RWPE1 (cell line): ENCODE measurements around the gene ITGAE.
A peak's percentile ranks its signal among the peaks of the same experiment; 100 is the strongest.
"Not testable (repeated sequence)": the region's sequence is repeated elsewhere in the genome, so short reads cannot be mapped to it uniquely, and the experiment has no call there.

Experiments
- CTCF ChIA-PET: fragments of 350-600 bp; sonication (Branson Sonifier 250); formaldehyde crosslinking; extraction: SDS; loops from one replicate; lab custom pipeline; 2021; lab: Yijun Ruan, JAX
- POLR2A ChIA-PET: fragments of 400-600 bp; formaldehyde crosslinking; extraction: SDS; loops from one replicate; lab custom pipeline; 2020; ENCODE audit warnings: antibody characterized with exemption; ENCODE audit not compliant: low non-redundant PET; lab: Yijun Ruan, JAX
- DNase-seq: peaks from one replicate; pipeline ENCODE4 v3.0.0; 2012; ENCODE audit warnings: low spot score
- H3K27ac ChIP-seq: fragments of 450-650 bp; 2 replicates; pipeline ENCODE4 v1.5.1; 2017
- CTCF ChIP-seq: fragments of 450-650 bp; conservative IDR thresholded peaks from 2 replicates; pipeline ENCODE4 v1.5.1; 2017; ENCODE audit warnings: low read depth, mild to moderate bottlenecking

ITGAE gene

DNA sequence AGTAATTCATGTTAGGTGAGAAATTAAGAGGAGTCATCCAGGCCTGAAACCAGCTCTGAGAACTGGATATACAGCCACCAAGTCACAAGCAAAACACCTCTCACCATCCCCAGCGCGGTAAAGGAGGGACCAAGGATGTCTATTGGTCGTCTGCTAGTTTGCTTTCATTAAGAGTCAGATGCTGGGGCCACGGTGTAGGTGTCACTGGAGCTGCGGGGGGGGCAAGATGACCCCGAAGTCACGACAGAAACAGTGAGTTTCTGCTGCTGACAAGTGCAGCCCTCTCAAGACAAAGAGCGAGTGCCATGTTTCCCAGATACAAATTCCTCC is 44.3 kb upstream of the ITGAE start:
- DNase-seq: no peak
- ChIA-PET POLR2A (interaction anchor here (0.6 kb wide), 1 partner anchor 44 kb away, joined by 5 read pairs; no protein-coding TSS in a partner anchor), CTCF (interaction anchor here (0.6 to 1.3 kb wide), 5 partner anchors 18 to 1452 kb away, joined by 3 to 5 read pairs (median 3); no protein-coding TSS in a partner anchor)
- no peak for TF ChIP-seq CTCF
- peak overlapping the region; percentile 78 for H3K27ac ChIP-seq

GRCh38 chr17:3844556-3844955 is 43.6 kb upstream of the ITGAE start:
- H3K27ac ChIP-seq, POLR2A ChIA-PET, DNase-seq: not testable (repeated sequence)
- CTCF ChIA-PET: interaction anchor here (0.6 to 1.4 kb wide), 4 partner anchors 18 to 262 kb away, joined by 3 to 6 read pairs (median 4); no protein-coding TSS in a partner anchor

- POLR2A ChIA-PET: no interaction called here
- peak; percentile 50 for TF ChIP-seq CTCF
- H3K27ac ChIP-seq: no peak overlapping the region
These were observed 43.0 kb upstream of the ITGAE start for GRCh38 chr17:3843935-3844516.

DNA sequence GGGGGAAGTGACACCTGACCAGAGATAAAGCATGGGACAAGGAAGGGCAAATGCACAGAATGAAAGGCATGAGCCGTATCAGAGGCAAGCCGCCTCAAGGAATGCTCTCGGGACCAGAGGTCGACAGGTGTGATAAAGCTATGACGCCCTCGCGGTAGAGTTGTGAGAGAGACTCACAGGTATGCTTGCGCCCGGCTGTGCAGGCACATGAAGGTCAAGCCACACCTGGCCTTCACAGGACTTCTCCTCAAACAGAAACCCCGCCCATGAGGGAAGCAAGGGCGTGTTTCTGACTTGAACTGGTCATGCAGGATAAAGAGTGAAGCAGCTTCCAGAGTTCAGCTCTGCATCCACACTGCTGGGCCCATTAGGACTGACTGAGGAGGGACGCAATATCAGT is 37.2 kb upstream of the ITGAE start:
- ChIA-PET CTCF (interaction anchor here (0.6 to 1.7 kb wide), 3 partner anchors 101 to 1869 kb away, joined by 3 to 11 read pairs (median 4); no protein-coding TSS in a partner anchor), POLR2A (no interaction called here)
- TF ChIP-seq CTCF: no peak
- peak; percentile 38 for DNase-seq
- H3K27ac ChIP-seq: no peak overlapping the region; the same call in 1 of the 2 replicates

More at GRCh38 chr17:3843935-3844516, 43.0 kb upstream of the ITGAE start:
- DNase-seq: peak; percentile 38
- CTCF ChIA-PET: interaction anchor here (0.6 to 1.4 kb wide), 11 partner anchors 18 to 291 kb away, joined by 3 to 9 read pairs (median 4); no protein-coding TSS in a partner anchor

GRCh38 chr17:3836551-3836950 is 35.6 kb upstream of the ITGAE start:
- ChIA-PET POLR2A (interaction anchor here (0.6 to 0.7 kb wide), 2 partner anchors 169 to 1119 kb away, joined by 3 to 10 read pairs; no protein-coding TSS in a partner anchor), CTCF (no interaction called here)
- no peak overlapping the region for H3K27ac ChIP-seq
- TF ChIP-seq CTCF: no peak
- no peak for DNase-seq

DNA sequence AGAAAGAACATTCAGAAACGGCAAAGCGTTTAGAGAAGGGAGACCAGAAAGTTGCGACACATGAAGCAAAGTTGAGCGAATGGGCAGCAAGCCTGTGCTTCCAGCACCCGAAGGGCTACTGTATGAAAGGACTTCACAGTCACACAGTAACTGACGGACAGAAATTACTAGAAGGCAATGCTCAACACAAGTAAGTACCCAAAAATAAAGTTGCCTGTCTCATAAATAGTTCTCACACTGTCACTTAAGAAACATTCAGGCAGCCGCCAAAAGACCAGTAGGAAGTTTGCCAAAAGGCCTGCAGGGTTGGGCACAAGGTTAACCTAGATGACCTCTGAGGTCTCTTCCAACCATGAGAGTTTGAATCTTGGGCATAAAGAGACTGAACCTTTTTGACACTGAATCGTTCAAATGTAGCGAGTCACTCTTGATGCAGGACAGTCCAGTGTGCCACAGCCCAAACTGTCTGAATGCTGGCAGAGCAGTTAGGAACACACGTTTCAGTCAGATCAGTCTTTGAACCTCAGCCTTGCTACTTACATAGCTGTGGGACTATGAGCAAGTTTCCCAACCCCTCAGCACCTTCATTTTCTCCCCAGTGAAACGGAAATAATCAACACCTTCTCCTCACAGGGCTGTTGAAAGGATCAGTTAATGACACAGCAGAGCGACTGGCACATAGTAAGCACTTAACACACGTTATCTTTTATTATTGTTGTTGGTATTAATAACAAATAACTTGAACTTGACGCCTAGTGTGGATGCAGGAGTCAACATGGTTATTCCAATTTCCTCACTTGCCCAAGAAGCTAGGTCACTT is 34.6 kb upstream of the ITGAE start:
- POLR2A ChIA-PET: interaction anchor here (0.6 kb wide), 1 partner anchor 169 kb away, joined by 3 read pairs; no protein-coding TSS in a partner anchor
- no peak for TF ChIP-seq CTCF
- H3K27ac ChIP-seq: no peak overlapping the region
- DNase-seq: no peak
- CTCF ChIA-PET: no interaction called here

DNA sequence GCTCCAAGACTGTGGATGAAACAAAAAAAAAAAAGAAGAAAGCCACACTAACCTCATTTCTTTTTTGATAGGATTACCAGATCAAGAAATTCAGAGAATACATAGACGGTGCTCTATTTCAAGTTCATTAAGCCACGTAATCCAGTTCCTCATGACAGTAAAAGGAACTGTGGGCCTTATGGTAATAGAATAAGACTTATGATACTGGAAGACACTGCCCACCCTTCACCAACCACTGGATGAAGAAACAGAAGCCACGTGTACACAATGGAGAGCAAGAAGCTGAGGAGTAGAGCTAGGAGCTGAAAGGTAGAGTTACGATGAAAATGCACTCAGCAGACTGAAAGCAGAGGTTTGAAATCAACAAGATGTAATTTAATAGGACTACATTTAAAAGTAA is 33.8 kb upstream of the ITGAE start:
- no peak for TF ChIP-seq CTCF
- CTCF ChIA-PET: no interaction called here
- no peak for DNase-seq
- no peak overlapping the region for H3K27ac ChIP-seq
- POLR2A ChIA-PET: no interaction called here
